Ishikawa (cell line): ENCODE results near the gene MARVELD1.

Source experiments
- CEBPB ChIP-seq: IDR thresholded peaks from 2 replicates; pipeline ENCODE4 v1.6.1; 2012
- CREB1 ChIP-seq: IDR thresholded peaks from 2 replicates; pipeline ENCODE4 v1.6.1; 2012; ENCODE audit warnings: low read depth
- EGR1 ChIP-seq: IDR thresholded peaks from 2 replicates; pipeline ENCODE4 v1.6.1; 2012
- EP300 ChIP-seq: IDR thresholded peaks from 2 replicates; pipeline ENCODE4 v1.6.1; 2012; ENCODE audit warnings: borderline replicate concordance
- FOXM1 ChIP-seq: IDR thresholded peaks from 2 replicates; pipeline ENCODE4 v1.6.1; 2012; ENCODE audit warnings: low read depth, borderline replicate concordance
- MAX ChIP-seq: IDR thresholded peaks from 2 replicates; pipeline ENCODE4 v1.6.1; 2012
- NFIC ChIP-seq: IDR thresholded peaks from 2 replicates; pipeline ENCODE4 v1.6.1; 2012
- RAD21 ChIP-seq: IDR thresholded peaks from 2 replicates; pipeline ENCODE4 v1.6.1; 2012; ENCODE audit warnings: low read depth
- REST ChIP-seq: IDR thresholded peaks from 2 replicates; pipeline ENCODE4 v1.6.1; 2012; ENCODE audit warnings: low read depth, mild to moderate bottlenecking
- TAF1 ChIP-seq: IDR thresholded peaks from 2 replicates; pipeline ENCODE4 v1.6.1; 2012; ENCODE audit warnings: low read depth, mild to moderate bottlenecking
- TCF12 ChIP-seq: IDR thresholded peaks from 2 replicates; pipeline ENCODE4 v1.6.1; 2012; ENCODE audit warnings: low read depth
- TEAD4 ChIP-seq: IDR thresholded peaks from 2 replicates; pipeline ENCODE4 v1.6.1; 2012
- YY1 ChIP-seq: IDR thresholded peaks from 2 replicates; pipeline ENCODE4 v1.6.1; 2012; ENCODE audit warnings: low read depth
- ZBTB7A ChIP-seq: IDR thresholded peaks from 2 replicates; pipeline ENCODE4 v1.6.1; 2012; ENCODE audit warnings: low read depth
- TF ChIP-seq, protein P1 (sequence below): IDR thresholded peaks from 2 replicates; pipeline ENCODE4 v1.6.1; 2012

The MARVELD1 gene

GRCh38 chr10:97685395-97685958, 28.1 kb upstream of the MARVELD1 start:
- no peak for TF ChIP-seq MAX
- no peak for TF ChIP-seq NFIC
- TF ChIP-seq TAF1, result no peak

GRCh38 chr10:97686301-97686961, 27.1 kb upstream of the MARVELD1 start:
- TF ChIP-seq TAF1 (no peak; the same call in 1 of the 2 replicates), EP300 (no peak), TEAD4 (no peak), EGR1 (no peak), TCF12 (no peak), REST (no peak), CEBPB (no peak)

- TF ChIP-seq, protein P1, sequence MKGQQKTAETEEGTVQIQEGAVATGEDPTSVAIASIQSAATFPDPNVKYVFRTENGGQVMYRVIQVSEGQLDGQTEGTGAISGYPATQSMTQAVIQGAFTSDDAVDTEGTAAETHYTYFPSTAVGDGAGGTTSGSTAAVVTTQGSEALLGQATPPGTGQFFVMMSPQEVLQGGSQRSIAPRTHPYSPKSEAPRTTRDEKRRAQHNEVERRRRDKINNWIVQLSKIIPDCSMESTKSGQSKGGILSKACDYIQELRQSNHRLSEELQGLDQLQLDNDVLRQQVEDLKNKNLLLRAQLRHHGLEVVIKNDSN, result peak; percentile 97
- TF ChIP-seq NFIC (peak; percentile 97), EP300 (peak; percentile 67), ZBTB7A (no peak; the same call in 1 of the 2 replicates), CREB1 (peak; percentile 77), TAF1 (peak; percentile 81), MAX (peak; percentile 99), FOXM1 (peak; percentile 43; the same call in 1 of the 2 replicates), CEBPB (no peak), TCF12 (peak; percentile 90), TEAD4 (peak; percentile 98), RAD21 (no peak), YY1 (peak; percentile 52; the same call in 1 of the 2 replicates), REST (no peak), EGR1 (peak; percentile 100)
Observed at GRCh38 chr10:97686962-97687784, 26.4 kb upstream of the MARVELD1 start, which contains the start of gene AVPI1. Gene AVPI1, minus strand, starts transcription at chr10:97687241. Its CDS starts 7,336 bp downstream, at chr10:97679905.

DNA sequence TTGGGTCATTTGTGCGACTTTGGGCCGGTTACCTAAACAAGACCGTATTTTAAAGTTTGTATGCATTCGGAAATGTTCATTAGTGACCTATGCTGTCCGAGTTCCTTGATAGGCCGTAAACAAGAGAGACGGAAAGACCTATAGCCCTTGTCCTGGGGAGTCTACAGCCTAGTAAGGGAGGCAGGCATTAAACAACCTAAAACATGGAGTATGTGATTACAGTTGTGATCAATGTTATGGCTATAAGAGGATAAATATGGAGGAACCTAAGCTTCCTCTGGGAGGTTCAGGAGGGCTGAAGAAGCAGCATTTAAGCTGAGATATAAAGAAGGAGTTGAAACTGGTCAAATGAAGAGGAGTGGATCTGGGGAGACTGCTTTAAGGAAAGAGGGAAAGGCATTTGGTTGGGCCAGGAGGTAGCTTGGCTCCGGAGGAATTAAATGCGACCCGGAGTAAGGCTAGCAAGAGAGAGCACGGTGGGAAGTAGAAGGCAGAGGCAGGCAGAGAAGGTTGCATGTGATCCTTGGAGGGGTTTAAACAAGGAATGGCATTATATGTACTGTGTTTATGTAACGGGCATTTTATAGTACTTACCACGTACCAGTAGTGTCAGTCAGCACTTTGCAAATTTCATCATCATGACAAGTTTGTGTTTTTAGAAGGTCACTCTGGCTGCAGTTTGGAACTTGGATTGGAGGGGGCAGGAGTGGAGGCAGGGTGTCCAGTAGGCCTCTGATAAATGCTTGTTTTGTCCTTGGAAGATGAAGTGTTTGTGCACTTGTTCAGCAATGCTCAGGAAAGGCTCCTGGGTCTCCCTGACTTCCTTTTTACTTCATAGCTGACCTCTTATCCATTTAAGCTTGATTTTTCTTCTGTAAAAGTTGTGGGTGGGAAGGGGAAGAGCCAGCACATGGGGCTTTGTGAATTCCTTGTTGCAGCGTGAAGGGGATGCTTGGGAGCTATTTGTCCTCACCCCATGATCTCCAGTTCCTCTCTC, 25.4 kb upstream of the MARVELD1 start:
- TF ChIP-seq REST, result no peak
- TF ChIP-seq, protein P1, result no peak
- no peak for TF ChIP-seq MAX
- no peak for TF ChIP-seq TAF1
- no peak for TF ChIP-seq FOXM1
- TF ChIP-seq YY1, result no peak
- TF ChIP-seq RAD21, result no peak
- no peak for TF ChIP-seq CREB1
- no peak for TF ChIP-seq NFIC
- TF ChIP-seq CEBPB, result no peak
- TF ChIP-seq EP300, result no peak
- TF ChIP-seq TEAD4, result no peak
- no peak for TF ChIP-seq EGR1
- no peak for TF ChIP-seq ZBTB7A
